ENCODE results near the gene EMP1. TPM values are rescaled to one million over a fixed set of nuclear protein-coding genes. Genes with fewer than 3 reads are reported as not detected.
"Not testable (repeated sequence)": the region's sequence is repeated elsewhere in the genome, so short reads cannot be mapped to it uniquely, and the experiment has no call there.

EMP1 gene
- total RNA-seq, 4 donors from 2014 or later: 48.9 to 345 (median 163) TPM

DNA sequence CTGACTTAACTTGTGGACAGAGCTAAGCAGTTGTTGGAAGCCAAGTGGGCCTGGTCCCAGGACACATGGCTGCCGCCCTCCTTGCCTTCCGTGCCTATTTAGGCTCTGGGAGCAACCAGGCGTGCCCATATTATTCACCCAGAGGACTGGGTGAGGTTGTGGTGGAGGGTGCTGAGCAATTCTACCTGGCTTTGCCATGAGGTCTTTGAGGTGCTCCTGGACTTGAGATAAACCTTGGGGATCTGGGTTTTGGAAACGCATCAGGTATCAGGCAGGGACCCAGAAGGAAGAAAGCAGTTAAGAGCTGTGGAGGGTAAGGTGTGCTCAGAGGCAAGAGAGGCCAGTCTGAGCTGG lies 60.1 kb downstream of the EMP1 start:
- intact Hi-C loops (cut with DNase I; ENCODE audit: low total_unique reads): no loop called here
- Histone ChIP-seq H3K36me3 (no peaks in the 10 kb centered on the region), H3K27ac (no peak overlapping the region), H3K4me3 (no peak overlapping the region), H3K27me3 (no peaks in the 10 kb centered on the region), H3K9me3 (no peaks in the 10 kb centered on the region), H3K4me1 (no peaks in the 10 kb centered on the region)
- no peak for TF ChIP-seq POLR2A (IDR thresholded peaks at IDR 0.05)
- TF ChIP-seq, protein P1, sequence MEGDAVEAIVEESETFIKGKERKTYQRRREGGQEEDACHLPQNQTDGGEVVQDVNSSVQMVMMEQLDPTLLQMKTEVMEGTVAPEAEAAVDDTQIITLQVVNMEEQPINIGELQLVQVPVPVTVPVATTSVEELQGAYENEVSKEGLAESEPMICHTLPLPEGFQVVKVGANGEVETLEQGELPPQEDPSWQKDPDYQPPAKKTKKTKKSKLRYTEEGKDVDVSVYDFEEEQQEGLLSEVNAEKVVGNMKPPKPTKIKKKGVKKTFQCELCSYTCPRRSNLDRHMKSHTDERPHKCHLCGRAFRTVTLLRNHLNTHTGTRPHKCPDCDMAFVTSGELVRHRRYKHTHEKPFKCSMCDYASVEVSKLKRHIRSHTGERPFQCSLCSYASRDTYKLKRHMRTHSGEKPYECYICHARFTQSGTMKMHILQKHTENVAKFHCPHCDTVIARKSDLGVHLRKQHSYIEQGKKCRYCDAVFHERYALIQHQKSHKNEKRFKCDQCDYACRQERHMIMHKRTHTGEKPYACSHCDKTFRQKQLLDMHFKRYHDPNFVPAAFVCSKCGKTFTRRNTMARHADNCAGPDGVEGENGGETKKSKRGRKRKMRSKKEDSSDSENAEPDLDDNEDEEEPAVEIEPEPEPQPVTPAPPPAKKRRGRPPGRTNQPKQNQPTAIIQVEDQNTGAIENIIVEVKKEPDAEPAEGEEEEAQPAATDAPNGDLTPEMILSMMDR (IDR thresholded peaks at IDR 0.05): no peak
- DNase-seq: no peak

DNA sequence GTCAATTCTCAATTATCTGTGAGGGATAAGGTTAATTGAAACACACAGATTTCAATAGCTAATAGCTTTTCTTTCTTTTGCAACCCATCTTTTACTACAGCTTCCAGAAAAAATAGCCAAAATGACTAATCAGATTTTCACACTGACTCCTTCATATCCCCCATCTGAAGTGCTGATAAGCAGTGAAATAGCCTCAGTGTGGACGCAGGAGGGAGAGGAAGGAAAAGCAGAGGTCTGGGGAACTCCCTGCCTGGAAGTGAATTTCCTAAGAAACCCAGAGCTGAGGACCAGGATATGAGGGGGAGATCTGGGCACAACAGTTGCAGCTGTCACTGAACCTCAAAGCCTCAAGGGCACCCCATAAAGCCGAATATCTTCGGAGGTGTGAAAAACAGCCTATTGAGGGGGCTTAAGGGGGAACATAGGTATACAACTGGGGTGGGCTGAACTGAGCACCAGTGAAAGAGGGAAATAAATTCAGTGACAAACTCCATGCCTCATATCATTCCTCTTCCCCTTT lies 60.9 kb downstream of the EMP1 start:
- Histone ChIP-seq H3K27ac (no peak overlapping the region), H3K9me3 (no peaks in the 10 kb centered on the region), H3K36me3 (no peaks in the 10 kb centered on the region), H3K4me1 (no peaks in the 10 kb centered on the region), H3K4me3 (no peak overlapping the region), H3K27me3 (no peaks in the 10 kb centered on the region)
- intact Hi-C loops (cut with DNase I; ENCODE audit: low total_unique reads): no loop called here
- no peak for TF ChIP-seq POLR2A (IDR thresholded peaks at IDR 0.05)
- TF ChIP-seq, protein P1 (IDR thresholded peaks at IDR 0.05): no peak
- DNase-seq: no peak

- no peak overlapping the region for H3K4me3 ChIP-seq
- H3K9me3 ChIP-seq: no peaks in the 10 kb centered on the region
- no peaks in the 10 kb centered on the region for H3K27me3 ChIP-seq
- TF ChIP-seq, protein P1 (IDR thresholded peaks at IDR 0.05): no peak
- TF ChIP-seq POLR2A (IDR thresholded peaks at IDR 0.05): no peak
- no peaks in the 10 kb centered on the region for H3K36me3 ChIP-seq
- no peaks in the 10 kb centered on the region for H3K4me1 ChIP-seq
- intact Hi-C loops (cut with DNase I; ENCODE audit: low total_unique reads): no loop called here
- H3K27ac ChIP-seq: no peak overlapping the region
- no peak for DNase-seq
Measured at GRCh38 chr12:13258197-13258596, 61.7 kb downstream of the EMP1 start.

DNA sequence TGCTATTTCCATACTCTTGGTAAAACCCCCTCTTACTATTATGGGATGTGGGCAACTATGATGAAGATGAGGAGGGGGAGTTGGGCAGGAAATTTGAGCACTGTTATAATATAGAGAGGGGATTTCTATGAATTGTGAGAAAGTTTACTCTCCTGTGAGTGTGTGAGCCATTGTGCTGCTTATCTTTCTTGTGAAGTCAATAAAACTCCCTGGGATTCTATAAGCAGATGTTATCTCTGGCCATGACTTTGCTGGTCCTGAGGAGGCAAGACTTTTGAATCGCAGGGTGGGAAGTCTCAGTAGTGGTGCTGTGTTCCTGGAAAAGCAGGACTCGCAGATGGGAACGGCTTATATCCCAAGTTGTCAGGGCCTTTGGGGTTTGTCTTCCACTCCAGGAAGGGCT lies 62.2 kb downstream of the EMP1 start:
- TF ChIP-seq, protein P1 (IDR thresholded peaks at IDR 0.05): no peak
- TF ChIP-seq POLR2A (IDR thresholded peaks at IDR 0.05): no peak
- intact Hi-C loops (cut with DNase I; ENCODE audit: low total_unique reads): no loop called here

GRCh38 chr12:13259625-13260024 lies 63.1 kb downstream of the EMP1 start:
- H3K4me1 ChIP-seq; H3K4me3 ChIP-seq; H3K27ac ChIP-seq; DNase-seq; intact Hi-C loops (cut with DNase I; ENCODE audit: low total_unique reads); H3K27me3 ChIP-seq; H3K9me3 ChIP-seq; H3K36me3 ChIP-seq: not testable (repeated sequence)

More for the DNA sequence above, 62.2 kb downstream of the EMP1 start:
- no peak overlapping the region for H3K4me3 ChIP-seq
- no peak overlapping the region for H3K27ac ChIP-seq
- H3K27me3 ChIP-seq: no peaks in the 10 kb centered on the region
- no peaks in the 10 kb centered on the region for H3K36me3 ChIP-seq
- H3K9me3 ChIP-seq: no peaks in the 10 kb centered on the region
- no peaks in the 10 kb centered on the region for H3K4me1 ChIP-seq
- no peak for DNase-seq

DNA sequence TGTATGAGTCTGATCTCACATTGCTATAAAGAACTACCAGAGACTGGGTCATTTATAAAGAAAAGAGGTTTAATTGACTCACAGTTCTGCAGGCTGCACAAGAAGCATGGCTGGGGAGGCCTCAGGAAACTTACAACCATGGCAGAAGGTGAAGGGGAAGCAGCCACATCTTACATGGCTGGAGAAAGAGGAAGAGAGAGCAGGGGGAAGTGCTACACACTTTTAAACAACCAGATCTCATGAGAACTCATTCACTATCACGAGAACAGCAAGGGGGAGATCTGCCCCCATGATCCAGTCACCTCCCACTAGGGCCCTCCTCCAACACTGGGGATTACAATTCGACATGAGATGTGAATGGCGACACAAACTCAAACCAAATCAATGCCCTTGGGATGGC lies 71.3 kb downstream of the EMP1 start:
- intact Hi-C loops (cut with DNase I; ENCODE audit: low total_unique reads); DNase-seq; H3K36me3 ChIP-seq; H3K4me3 ChIP-seq; H3K4me1 ChIP-seq; H3K9me3 ChIP-seq; H3K27ac ChIP-seq; H3K27me3 ChIP-seq: not testable (repeated sequence)
